SK-N-SH treated with all-trans-retinoic acid at 6 μM for 48 hours (cell line): ENCODE measurements around the gene PRKCSH.
A peak's percentile ranks its signal among the peaks of the same experiment; 100 is the strongest.

ENCODE experiments used
- ATAC-seq: fragments of 200-7000 bp; cut with Tn5 transposase; 3 replicates; pipeline ENCODE4 v1.9.1; 2020; ENCODE audit warnings: mild to moderate bottlenecking, moderate library complexity
- ARNTL ChIP-seq: fragments of 450-650 bp; formaldehyde crosslinking; IDR thresholded peaks from 2 replicates; pipeline ENCODE4 v1.5.0; 2020; ENCODE audit warnings: low read depth, mild to moderate bottlenecking, moderate library complexity, borderline replicate concordance
- BACH2 ChIP-seq: fragments of 250-450 bp; sonication (Bioruptor Pico); IDR thresholded peaks from 2 replicates; pipeline ENCODE4 v1.9.0; 2021; ENCODE audit warnings: mild to moderate bottlenecking, borderline replicate concordance
- CSDC2 ChIP-seq: fragments of 250-450 bp; sonication (Bioruptor Pico); IDR thresholded peaks from 2 replicates; pipeline ENCODE4 v1.5.0; 2020; ENCODE audit warnings: mild to moderate bottlenecking, moderate library complexity
- ESRRG ChIP-seq: fragments of 250-450 bp; sonication (Bioruptor Pico); IDR thresholded peaks from 2 replicates; pipeline ENCODE4 v1.6.1; 2021; ENCODE audit warnings: mild to moderate bottlenecking
- GLIS3 ChIP-seq: fragments of 250-450 bp; sonication (Bioruptor Pico); IDR thresholded peaks from 2 replicates; pipeline ENCODE4 v1.5.0; 2020; ENCODE audit warnings: mild to moderate bottlenecking, moderate library complexity
- ISL1 ChIP-seq: fragments of 250-450 bp; sonication (Bioruptor Pico); IDR thresholded peaks from 2 replicates; pipeline ENCODE4 v2.1.2; 2022; ENCODE audit warnings: mild to moderate bottlenecking, moderate library complexity
- PPARA ChIP-seq: fragments of 250-450 bp; sonication (Bioruptor Pico); IDR thresholded peaks from 2 replicates; pipeline ENCODE4 v1.5.0; 2020; ENCODE audit warnings: mild to moderate bottlenecking, borderline replicate concordance
- SNAI2 ChIP-seq: fragments of 250-450 bp; sonication (Bioruptor Pico); IDR thresholded peaks from 2 replicates; pipeline ENCODE4 v1.5.0; 2020; ENCODE audit warnings: mild to moderate bottlenecking, moderate library complexity
- TCF4 ChIP-seq: fragments of 250-450 bp; sonication (Bioruptor Pico); IDR thresholded peaks from 2 replicates; pipeline ENCODE4 v1.8.0; 2021; ENCODE audit warnings: mild to moderate bottlenecking, moderate library complexity, borderline replicate concordance
- TOX ChIP-seq: fragments of 250-450 bp; sonication (Bioruptor Pico); IDR thresholded peaks from 2 replicates; pipeline ENCODE4 v1.8.0; 2021; ENCODE audit warnings: mild to moderate bottlenecking, moderate library complexity, borderline replicate concordance
- ZC3H10 ChIP-seq: fragments of 250-450 bp; sonication (Bioruptor Pico); IDR thresholded peaks from 2 replicates; pipeline ENCODE4 v1.5.1; 2021; ENCODE audit warnings: mild to moderate bottlenecking, moderate library complexity
- ZFP3 ChIP-seq: fragments of 250-450 bp; sonication (Bioruptor Pico); IDR thresholded peaks from 2 replicates; pipeline ENCODE4 v1.5.0; 2020; ENCODE audit warnings: mild to moderate bottlenecking, moderate library complexity
- ZNF565 ChIP-seq: fragments of 450-650 bp; formaldehyde crosslinking; conservative IDR thresholded peaks from 2 replicates; pipeline ENCODE4 v1.5.0; 2020; ENCODE audit warnings: low read depth, mild to moderate bottlenecking, moderate library complexity
- ZNF8 ChIP-seq: fragments of 450-650 bp; formaldehyde crosslinking; IDR thresholded peaks from 2 replicates; pipeline ENCODE4 v1.5.0; 2020; ENCODE audit warnings: mild to moderate bottlenecking, moderate library complexity
- TF ChIP-seq, protein P1 (sequence below): fragments of 250-450 bp; sonication (Bioruptor Pico); IDR thresholded peaks from 2 replicates; pipeline ENCODE4 v1.5.1; 2020; ENCODE audit warnings: low read depth, mild to moderate bottlenecking, moderate library complexity
- TF ChIP-seq, protein P2 (sequence below): fragments of 250-450 bp; sonication (Bioruptor Pico); IDR thresholded peaks from 2 replicates; pipeline ENCODE4 v1.5.0; 2020; ENCODE audit warnings: mild to moderate bottlenecking, moderate library complexity
- TF ChIP-seq, protein P3 (sequence below): fragments of 250-450 bp; sonication (Bioruptor Pico); IDR thresholded peaks from 2 replicates; pipeline ENCODE4 v1.8.0; 2021; ENCODE audit warnings: low read depth, mild to moderate bottlenecking, moderate library complexity, borderline replicate concordance
- TF ChIP-seq, protein P4 (sequence below): fragments of 250-450 bp; sonication (Bioruptor Pico); IDR thresholded peaks from 2 replicates; pipeline ENCODE4 v1.8.0; 2020; ENCODE audit warnings: mild to moderate bottlenecking, moderate library complexity, borderline replicate concordance

The PRKCSH gene

DNA sequence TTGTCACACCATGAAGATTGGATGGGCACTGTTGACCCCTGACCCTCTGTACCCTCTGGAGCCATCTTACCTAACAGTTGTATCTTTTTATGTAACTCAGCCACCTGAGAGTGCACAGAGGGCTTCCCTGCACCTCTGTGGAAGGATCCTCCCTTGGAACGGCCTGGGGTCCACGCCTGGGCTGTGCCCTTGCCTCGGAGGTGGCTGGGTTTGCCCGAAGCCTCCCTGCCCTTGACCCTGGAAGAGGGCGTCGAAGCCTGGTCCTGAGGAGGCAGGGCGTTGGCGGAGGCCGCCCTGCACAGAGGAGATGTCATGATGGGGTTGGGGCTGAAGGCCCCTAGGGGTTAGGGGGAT lies 755 bp upstream of the PRKCSH start:
- no peak for TF ChIP-seq TOX (CRISPR knock-in tag)
- TF ChIP-seq ISL1 (CRISPR knock-in tag) = no peak
- TF ChIP-seq ZNF8 (CRISPR knock-in tag) = no peak
- TF ChIP-seq ZFP3 = no peak
- TF ChIP-seq, protein P1, sequence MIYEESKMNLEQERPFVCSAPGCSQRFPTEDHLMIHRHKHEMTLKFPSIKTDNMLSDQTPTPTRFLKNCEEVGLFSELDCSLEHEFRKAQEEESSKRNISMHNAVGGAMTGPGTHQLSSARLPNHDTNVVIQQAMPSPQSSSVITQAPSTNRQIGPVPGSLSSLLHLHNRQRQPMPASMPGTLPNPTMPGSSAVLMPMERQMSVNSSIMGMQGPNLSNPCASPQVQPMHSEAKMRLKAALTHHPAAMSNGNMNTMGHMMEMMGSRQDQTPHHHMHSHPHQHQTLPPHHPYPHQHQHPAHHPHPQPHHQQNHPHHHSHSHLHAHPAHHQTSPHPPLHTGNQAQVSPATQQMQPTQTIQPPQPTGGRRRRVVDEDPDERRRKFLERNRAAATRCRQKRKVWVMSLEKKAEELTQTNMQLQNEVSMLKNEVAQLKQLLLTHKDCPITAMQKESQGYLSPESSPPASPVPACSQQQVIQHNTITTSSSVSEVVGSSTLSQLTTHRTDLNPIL (CRISPR knock-in tag) = no peak
- no peak for TF ChIP-seq BACH2 (CRISPR knock-in tag)
- no peak for TF ChIP-seq GLIS3 (CRISPR knock-in tag)
- TF ChIP-seq ZC3H10 (CRISPR knock-in tag) = no peak
- peak; percentile 34 for ATAC-seq

DNA sequence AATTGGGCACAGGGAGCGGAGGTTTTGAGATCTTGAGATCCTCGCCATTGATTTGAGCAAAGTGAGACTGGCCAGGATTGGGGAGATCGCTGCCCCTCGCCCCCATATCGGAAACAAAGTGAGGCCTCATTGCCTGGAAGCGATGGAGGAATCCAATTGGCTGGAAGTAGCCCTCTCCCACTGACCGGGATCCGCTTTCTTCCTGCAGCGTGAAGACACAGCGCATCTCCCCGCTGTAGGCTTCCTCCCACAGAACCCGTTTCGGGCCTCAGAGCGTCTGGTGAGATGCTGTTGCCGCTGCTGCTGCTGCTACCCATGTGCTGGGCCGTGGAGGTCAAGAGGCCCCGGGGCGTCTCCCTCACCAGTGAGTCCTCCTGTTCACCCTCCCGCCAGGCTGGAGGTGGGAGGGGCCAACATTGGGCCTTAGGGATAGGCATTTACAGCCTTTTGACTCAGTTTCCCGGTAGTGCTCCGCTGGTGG lies 438 bp downstream of the PRKCSH start:
- TF ChIP-seq ZNF565 (no peak), PPARA (CRISPR knock-in tag) (no peak), SNAI2 (no peak), CSDC2 (CRISPR knock-in tag) (no peak), TCF4 (CRISPR knock-in tag) (no peak), ZC3H10 (CRISPR knock-in tag) (no peak)
- TF ChIP-seq, protein P2, sequence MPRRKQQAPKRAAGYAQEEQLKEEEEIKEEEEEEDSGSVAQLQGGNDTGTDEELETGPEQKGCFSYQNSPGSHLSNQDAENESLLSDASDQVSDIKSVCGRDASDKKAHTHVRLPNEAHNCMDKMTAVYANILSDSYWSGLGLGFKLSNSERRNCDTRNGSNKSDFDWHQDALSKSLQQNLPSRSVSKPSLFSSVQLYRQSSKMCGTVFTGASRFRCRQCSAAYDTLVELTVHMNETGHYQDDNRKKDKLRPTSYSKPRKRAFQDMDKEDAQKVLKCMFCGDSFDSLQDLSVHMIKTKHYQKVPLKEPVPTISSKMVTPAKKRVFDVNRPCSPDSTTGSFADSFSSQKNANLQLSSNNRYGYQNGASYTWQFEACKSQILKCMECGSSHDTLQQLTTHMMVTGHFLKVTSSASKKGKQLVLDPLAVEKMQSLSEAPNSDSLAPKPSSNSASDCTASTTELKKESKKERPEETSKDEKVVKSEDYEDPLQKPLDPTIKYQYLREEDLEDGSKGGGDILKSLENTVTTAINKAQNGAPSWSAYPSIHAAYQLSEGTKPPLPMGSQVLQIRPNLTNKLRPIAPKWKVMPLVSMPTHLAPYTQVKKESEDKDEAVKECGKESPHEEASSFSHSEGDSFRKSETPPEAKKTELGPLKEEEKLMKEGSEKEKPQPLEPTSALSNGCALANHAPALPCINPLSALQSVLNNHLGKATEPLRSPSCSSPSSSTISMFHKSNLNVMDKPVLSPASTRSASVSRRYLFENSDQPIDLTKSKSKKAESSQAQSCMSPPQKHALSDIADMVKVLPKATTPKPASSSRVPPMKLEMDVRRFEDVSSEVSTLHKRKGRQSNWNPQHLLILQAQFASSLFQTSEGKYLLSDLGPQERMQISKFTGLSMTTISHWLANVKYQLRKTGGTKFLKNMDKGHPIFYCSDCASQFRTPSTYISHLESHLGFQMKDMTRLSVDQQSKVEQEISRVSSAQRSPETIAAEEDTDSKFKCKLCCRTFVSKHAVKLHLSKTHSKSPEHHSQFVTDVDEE (CRISPR knock-in tag) = no peak

DNA sequence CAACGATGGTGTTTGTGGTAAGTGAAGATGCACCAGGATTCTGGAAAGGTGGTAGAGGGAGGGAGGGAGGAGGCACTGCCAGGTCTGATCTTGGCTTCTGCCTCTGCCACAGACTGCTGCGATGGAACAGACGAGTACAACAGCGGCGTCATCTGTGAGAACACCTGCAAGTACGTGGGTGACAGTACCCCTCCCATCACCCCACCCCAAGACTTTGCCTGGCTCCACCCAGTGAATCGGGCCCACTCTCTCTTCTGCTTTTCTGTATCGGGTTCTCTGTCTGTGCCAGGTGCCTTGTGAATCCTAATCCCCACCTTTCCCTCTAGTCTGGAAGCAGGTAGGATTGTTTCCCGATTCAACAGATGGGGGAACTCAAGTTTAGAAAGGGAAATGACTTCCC lies 2.5 kb downstream of the PRKCSH start:
- TF ChIP-seq ZFP3 = no peak
- TF ChIP-seq ZNF565 = no peak
- TF ChIP-seq, protein P3, sequence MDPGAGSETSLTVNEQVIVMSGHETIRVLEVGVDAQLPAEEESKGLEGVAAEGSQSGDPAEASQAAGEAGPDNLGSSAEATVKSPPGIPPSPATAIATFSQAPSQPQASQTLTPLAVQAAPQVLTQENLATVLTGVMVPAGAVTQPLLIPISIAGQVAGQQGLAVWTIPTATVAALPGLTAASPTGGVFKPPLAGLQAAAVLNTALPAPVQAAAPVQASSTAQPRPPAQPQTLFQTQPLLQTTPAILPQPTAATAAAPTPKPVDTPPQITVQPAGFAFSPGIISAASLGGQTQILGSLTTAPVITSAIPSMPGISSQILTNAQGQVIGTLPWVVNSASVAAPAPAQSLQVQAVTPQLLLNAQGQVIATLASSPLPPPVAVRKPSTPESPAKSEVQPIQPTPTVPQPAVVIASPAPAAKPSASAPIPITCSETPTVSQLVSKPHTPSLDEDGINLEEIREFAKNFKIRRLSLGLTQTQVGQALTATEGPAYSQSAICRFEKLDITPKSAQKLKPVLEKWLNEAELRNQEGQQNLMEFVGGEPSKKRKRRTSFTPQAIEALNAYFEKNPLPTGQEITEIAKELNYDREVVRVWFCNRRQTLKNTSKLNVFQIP = no peak
- no peak for TF ChIP-seq TCF4 (CRISPR knock-in tag)
- no peak for TF ChIP-seq ZNF8 (CRISPR knock-in tag)
- TF ChIP-seq, protein P4, sequence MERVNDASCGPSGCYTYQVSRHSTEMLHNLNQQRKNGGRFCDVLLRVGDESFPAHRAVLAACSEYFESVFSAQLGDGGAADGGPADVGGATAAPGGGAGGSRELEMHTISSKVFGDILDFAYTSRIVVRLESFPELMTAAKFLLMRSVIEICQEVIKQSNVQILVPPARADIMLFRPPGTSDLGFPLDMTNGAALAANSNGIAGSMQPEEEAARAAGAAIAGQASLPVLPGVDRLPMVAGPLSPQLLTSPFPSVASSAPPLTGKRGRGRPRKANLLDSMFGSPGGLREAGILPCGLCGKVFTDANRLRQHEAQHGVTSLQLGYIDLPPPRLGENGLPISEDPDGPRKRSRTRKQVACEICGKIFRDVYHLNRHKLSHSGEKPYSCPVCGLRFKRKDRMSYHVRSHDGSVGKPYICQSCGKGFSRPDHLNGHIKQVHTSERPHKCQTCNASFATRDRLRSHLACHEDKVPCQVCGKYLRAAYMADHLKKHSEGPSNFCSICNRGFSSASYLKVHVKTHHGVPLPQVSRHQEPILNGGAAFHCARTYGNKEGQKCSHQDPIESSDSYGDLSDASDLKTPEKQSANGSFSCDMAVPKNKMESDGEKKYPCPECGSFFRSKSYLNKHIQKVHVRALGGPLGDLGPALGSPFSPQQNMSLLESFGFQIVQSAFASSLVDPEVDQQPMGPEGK (CRISPR knock-in tag) = no peak
- no peak for TF ChIP-seq ESRRG
- no peak for TF ChIP-seq ARNTL (CRISPR knock-in tag)
- TF ChIP-seq SNAI2 = no peak
- TF ChIP-seq CSDC2 (CRISPR knock-in tag) = no peak
- TF ChIP-seq, all 23 proteins: peak for 0
- no peak for ATAC-seq

More for the DNA sequence above, 438 bp downstream of the PRKCSH start:
- peak; percentile 19 for ATAC-seq

DNA sequence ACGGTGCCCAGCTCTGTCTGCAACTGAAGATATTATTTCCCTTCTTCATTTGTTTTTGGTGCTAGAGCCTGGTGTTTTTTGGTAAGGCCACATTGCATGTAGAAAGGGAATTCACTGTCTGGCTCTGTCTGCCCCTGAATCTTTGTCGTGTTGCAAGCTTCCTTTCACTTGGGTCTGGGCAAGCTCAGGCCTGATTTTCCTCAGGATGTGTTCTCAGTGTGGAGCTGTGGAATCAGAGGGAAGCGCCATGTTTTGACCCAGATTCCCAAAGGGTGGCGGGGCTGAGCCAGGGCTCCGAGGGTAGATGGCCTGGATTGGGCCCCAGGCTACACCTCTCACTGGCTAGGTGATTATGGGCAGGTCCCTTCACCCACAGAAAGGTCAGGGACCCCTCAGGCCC lies 8.6 kb downstream of the PRKCSH start:
- no peak for ATAC-seq
- TF ChIP-seq ISL1 (CRISPR knock-in tag) (no peak), ZFP3 (no peak), PPARA (CRISPR knock-in tag) (no peak), ZNF8 (CRISPR knock-in tag) (no peak), BACH2 (CRISPR knock-in tag) (no peak), TOX (CRISPR knock-in tag) (no peak), ZNF565 (no peak)
- TF ChIP-seq, protein P2 (CRISPR knock-in tag) = no peak
- TF ChIP-seq, protein P3 = no peak
- TF ChIP-seq, all 23 proteins: peak for 0
